H4 (cell line): ENCODE results near the gene MLLT1. TPM values are rescaled to one million over a fixed set of nuclear protein-coding genes. Genes with fewer than 3 reads are reported as not detected.

Experiments
- DNase-seq: peaks from one replicate; pipeline ENCODE4 v3.0.0-alpha.2; 2015; ENCODE audit warnings: low spot score
- total RNA-seq: library from RNA; depleted of rRNA; stranded (reverse); fragments of >200 nt; shearing (Covaris generic); gene quantifications from 2 replicates; pipeline ENCODE4 v1.2.3, GENCODE V29; 2014

Gene MLLT1
- total RNA-seq, 1 experiment from 2014 or later: 9.6 TPM

GRCh38 chr19:6258812-6259311, 20.9 kb downstream of the MLLT1 start:
- no peak for DNase-seq

DNA sequence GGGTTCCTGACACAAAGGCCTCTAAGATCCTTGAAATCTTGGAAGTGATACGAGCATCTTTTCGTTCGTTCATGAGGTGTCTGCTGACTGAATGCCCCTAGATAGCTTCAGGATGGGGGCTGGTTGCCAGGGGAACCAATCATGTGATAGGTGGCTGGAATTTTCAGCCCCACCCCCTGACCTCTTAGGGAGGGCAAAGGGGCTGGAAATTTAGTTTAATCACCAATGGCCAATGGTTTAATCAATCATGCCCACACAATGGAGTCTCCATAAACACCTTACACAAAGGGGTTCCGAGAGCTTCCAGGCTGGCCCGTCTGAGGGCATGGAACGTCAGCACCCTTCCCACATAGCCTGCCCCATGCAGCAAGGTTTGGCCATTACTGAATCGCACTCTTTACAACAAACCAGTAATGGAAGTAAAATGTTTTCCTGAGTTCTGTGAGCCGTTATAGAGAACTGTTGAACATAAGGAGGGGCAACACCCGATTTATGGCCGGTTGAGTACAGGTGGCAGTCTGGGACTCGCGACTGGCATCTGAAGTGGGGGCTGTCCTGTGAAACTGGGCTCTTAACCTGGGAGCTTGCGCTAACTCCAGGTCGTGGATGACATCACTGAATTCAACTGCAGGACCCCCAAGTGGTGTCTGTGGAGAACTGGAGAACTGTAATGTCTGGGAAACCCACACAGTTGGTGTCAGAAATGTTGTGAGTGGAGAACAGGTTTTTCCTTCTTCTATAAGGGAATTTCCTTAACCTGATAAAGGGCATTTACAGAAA, 25.6 kb downstream of the MLLT1 start:
- DNase-seq: no peak

- DNase-seq: no peak
These were observed 27.7 kb downstream of the MLLT1 start for GRCh38 chr19:6252066-6252465.

GRCh38 chr19:6250909-6251308, 28.9 kb downstream of the MLLT1 start:
- DNase-seq: no peak

DNA sequence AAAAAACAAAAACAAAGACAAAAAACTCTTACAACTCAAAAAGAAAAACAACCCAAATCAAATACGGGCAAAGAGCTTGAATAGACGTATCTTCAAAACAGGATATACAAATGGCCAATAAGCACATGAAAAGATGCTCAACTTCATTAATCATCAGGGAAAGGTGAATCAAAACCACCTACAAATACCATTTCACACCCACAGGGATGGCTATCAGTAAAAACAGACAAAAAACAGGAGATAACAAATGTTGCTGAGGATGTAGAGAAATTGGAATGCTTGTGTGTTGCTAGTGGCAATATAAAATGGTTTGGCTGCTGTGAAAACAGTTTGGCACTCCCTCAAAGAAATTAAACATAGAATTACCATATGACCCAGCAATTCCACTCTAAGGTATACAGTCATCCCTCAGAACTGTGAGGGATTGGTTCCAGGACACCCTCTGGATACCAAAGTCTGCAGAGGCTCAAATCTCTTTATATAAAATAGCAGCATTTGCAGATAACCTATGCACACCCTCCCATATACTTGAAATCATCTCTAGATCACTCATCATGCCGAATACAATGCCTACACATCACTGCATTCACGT, 29.7 kb downstream of the MLLT1 start:
- no peak for DNase-seq

- DNase-seq: no peak
These were observed 30.5 kb downstream of the MLLT1 start for GRCh38 chr19:6249296-6249695.

DNA sequence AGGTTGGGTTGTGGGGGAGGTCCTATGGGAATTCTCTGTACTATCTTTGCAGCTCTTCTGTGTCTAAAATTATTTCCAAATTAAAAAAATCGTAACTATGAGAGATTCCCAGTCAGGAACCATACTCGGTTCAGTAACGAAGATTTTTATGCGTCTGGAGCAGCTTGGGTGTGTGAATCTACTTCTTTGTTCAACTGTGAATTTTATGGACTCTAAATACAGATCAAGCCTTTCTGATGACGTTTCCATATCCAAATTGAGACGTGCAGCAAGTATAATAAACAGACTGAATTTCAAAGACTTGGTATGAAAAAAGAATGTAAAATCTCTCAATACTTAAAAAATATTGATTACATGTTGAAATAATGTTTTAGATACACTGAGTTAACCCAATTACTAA, 30.9 kb downstream of the MLLT1 start:
- DNase-seq: no peak

DNA sequence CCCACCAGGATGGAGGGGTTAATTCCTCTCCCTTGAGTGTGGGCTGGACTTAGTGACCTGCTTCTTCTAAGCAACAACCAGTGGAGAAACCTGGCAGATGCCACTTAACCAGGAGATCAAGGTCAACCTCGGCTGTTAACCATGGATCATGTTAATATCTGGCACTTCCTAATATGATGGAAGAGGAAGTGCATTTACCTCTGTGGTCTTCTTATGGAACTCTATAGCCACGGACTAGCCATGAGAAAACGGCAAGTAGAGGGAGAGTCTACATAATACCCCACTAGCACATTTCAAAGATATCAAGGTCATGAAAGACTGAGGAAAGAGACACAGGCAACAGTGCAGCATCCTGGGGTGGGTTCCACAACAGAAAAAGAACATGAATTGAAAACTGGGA, 31.4 kb downstream of the MLLT1 start:
- DNase-seq: no peak

- no peak for DNase-seq
These were observed 32.8 kb downstream of the MLLT1 start for GRCh38 chr19:6247007-6247288.

DNA sequence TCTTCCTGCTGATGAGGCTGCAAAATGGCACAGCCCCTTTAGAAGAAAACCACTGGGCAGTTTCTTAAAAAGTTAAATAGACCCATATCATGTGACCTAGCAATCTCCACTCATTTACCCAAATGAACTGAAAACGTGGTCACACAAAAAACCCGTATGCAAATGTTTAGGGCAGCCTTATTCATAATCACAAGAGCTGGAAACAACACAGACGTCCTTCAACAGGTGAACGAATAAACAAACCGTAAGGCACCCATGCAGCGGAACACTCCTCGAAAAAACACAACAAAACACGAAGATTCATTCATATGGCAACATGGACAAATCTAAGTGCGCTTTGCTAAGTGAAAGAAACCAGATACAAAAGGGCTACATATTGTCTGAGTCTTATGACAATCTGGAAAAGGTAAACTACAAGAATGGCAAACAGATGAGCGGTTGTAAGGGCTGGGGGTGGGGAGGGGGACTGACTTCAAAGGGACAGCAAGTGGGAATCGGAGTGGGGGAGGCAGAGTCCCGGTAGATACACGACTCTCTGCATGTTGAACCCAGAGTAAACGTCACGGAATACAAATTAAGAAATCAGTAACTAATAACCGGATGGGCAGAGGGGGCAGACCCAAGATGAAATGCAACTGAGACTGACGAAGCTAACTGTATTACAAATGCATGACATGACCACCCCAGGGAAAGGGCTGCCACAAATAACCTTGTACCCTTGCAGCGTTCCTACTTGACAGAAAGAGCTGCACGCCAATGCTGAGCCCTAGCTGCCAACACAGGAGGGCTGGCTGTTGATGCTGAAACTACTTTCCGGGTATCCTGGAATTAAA, 33.4 kb downstream of the MLLT1 start:
- DNase-seq: no peak

DNA sequence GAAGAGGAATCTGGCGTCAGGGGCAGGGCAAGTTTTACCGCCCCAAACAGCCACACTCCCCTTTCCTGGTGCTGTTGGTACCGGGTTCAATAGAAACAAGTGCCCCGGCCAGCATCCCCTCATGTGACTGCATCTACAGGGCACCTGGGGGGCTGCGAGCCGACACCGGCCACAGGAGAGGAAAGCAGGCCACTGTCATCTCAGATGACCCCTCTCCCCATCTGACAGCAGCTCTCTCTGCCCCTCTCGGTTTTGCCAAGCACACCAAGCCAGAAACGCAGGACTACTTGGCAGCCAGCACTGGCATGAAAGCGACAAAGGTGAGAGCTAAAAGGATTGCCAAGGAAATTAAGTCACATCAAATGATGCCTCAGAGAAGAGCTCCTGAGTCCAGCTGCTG, 37.1 kb downstream of the MLLT1 start:
- no peak for DNase-seq

GRCh38 chr19:6241680-6242377, 37.9 kb downstream of the MLLT1 start:
- DNase-seq: no peak

- no peak for DNase-seq
These were observed 38.7 kb downstream of the MLLT1 start for GRCh38 chr19:6241056-6241455.

DNA sequence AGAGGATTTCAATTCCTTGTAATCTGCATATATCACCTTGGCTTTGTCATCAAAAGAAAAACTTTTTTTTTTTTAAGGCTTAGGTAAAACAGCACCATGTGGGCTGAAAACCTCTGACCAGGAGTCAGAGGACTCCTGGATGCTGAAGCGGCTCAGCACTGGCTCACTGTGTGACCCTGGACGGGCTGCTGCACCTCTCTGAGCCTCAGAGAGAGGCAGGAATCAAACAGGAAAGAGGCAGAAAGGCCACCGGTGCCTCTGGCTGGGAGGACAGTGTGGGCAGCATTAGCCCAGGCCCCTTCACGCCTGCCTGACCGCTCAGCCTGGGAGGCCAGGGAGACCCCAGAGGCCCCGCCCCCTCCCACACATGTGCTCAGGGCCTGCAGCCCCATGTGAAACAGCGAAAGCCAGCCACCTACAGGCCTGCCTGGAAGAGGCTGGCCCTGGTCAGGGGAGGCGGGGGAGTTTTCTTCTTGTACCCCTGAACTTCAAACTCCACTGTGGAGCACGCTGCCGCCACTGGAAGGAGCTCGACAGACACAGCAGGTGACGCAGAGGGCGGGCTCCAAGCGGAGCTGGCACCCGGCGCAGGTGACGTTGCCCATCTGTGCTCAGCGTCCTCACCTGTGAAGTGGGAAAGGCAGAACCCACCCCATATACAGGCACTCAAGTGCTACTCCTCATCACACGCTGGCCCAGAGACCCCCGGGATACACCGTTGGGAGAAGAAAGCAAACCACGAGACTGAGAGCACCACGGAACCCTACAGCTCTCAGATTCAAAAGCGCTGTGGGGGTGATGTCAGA, 39.7 kb downstream of the MLLT1 start:
- no peak for DNase-seq

DNA sequence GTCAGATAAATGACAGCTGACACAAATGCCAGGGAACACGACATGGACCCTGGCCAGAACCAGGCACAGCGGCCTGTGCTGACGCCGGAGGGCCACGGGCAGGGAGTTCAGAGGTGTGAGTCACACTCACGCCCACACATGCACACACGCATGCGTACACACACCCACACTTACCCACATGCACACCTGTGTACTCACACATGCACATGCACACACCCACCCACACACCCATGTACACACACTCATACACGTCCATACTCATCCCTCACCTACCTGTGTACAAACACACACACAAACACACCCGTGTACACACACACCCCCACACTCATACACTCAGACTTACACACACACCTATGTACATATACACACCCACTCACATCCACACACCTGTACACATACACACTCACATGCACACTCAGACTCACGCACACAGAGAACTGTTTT, 40.4 kb downstream of the MLLT1 start:
- no peak for DNase-seq

GRCh38 chr19:6238643-6239281, 41.0 kb downstream of the MLLT1 start:
- DNase-seq: no peak

- no peak for DNase-seq
These were observed 41.5 kb downstream of the MLLT1 start for GRCh38 chr19:6238256-6238642.

DNA sequence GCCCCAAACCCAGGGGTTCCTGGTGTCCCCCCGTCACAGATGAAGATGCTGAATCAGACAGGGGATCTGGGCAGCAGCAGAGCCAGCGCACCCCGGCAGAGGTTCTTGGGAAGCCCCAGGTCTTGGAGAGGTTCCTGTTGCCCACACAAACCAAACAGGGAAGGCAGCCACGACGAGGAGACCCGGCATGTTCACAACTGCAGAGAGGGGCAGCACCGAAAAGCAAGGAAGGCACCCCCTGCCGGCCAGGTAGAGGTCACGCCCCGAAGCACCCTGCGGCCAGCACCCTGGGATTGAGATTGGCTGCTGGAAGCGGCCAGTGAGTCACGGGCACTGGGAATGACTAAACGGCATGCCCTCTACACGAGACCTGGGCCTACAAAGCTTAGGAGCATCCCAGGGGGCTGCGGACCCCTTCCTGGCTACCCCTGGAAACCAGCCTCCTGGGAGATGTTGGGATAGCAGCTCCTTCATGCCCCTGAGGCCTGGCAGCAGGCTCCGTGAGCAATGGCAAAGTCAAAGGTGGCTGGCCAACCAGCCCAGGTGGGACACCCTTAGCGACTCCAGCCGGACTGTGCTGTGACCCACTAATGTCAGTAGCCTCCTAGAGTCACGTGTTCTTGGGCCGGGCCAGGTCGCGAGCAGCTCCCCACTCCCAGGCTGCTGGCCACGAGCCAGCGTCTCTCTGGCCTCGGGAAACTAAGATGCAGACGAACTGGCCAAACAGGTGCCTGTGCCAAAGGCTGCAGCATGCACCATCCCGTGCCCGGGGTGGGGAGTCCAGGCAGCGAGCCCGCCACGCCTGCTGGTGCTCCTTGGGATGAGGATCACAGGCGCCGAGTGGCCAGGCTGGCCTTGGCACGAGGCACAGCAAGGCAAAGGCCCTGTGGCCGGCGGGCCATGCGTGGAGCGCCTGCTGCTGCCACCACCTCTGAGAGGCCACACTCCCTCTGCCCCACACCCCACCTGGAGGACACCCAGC, 43.2 kb downstream of the MLLT1 start:
- no peak for DNase-seq
